ENCODE measurements around the gene TEX48. TPM values are rescaled to one million over a fixed set of nuclear protein-coding genes. Genes with fewer than 3 reads are reported as not detected.

TEX48 gene
- total RNA-seq, 1 donor from 2014 or later, result not detected

DNA sequence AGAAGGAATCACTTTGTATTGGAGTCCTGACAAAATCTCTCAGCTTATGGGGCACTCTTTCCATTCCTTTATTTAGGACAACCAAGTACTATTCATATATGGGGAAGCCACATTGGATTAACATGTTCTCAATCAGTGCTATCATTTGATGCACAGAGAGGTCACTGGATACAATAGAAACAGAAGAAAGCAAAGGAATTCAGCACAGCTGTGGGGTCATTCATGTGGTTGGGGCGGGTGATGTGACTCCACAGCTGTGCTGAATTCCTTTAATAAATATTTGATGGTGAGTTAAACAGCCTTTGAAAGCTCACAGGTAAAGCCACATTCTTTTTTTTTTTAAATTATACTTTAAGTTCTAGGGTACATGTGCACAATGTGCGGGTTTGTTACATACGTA, 854 bp upstream of the TEX48 start:
- H3K27me3 ChIP-seq, result no peaks in the 10 kb centered on the region
- intact Hi-C loops (cut with DNase I), result loop anchor here (2.0 to 5.0 kb wide), 2 partner anchors 330 to 839 kb away; no protein-coding TSS in a partner anchor
- H3K27ac ChIP-seq, result no peak overlapping the region
- H3K9me3 ChIP-seq, result no peaks in the 10 kb centered on the region
- H3K36me3 ChIP-seq, result no peaks in the 10 kb centered on the region
- H3K4me1 ChIP-seq, result no peaks in the 10 kb centered on the region
- TF ChIP-seq, protein P1, sequence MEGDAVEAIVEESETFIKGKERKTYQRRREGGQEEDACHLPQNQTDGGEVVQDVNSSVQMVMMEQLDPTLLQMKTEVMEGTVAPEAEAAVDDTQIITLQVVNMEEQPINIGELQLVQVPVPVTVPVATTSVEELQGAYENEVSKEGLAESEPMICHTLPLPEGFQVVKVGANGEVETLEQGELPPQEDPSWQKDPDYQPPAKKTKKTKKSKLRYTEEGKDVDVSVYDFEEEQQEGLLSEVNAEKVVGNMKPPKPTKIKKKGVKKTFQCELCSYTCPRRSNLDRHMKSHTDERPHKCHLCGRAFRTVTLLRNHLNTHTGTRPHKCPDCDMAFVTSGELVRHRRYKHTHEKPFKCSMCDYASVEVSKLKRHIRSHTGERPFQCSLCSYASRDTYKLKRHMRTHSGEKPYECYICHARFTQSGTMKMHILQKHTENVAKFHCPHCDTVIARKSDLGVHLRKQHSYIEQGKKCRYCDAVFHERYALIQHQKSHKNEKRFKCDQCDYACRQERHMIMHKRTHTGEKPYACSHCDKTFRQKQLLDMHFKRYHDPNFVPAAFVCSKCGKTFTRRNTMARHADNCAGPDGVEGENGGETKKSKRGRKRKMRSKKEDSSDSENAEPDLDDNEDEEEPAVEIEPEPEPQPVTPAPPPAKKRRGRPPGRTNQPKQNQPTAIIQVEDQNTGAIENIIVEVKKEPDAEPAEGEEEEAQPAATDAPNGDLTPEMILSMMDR (IDR thresholded peaks at IDR 0.05), result no peak
- no peak overlapping the region for H3K4me3 ChIP-seq
- no peak for DNase-seq (ENCODE audit: low spot score in 2 of 2)

DNA sequence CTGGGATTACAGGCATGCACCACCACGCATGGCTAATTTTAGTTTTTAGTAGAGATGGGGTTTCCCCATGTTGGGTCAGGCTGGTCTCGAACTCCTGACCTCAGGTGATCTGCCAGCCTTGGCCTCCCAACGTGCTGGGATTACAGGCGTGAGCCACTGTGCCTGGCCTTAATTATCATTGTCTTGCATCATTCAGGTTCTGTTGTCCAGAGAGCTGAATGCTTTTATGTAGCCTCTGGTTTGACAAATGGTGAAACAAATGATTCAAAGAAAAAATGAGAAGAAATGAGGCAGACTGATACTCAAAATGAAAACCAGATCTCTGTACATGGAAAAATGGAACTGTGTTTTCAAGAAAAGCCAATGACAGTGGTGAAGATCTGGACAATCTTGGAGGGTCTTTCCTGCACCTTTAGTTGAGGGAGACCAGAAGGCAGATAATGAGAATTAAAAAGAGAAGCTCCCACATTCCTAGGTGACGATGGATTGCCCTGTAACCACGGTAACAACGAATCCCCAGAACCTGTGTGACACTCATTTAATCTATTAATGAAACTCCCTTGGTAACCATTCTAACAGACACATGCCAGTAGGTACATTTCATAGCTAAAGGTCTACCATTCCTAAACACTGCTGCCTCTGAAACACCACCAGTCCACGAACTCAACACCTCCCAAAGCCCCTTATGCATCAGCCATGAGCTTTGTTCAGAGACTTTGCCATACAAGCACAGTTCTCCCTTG, 1.6 kb downstream of the TEX48 start:
- TF ChIP-seq, protein P1 (IDR thresholded peaks at IDR 0.05), result no peak
- intact Hi-C loops (cut with DNase I), result loop anchor here (5.0 kb wide), 1 partner anchor 842 kb away; no protein-coding TSS in a partner anchor
- H3K4me3 ChIP-seq, result no peak overlapping the region
- no peak overlapping the region for H3K27ac ChIP-seq
- no peaks in the 10 kb centered on the region for H3K27me3 ChIP-seq
- no peak for DNase-seq (ENCODE audit: low spot score in 2 of 2)
- H3K36me3 ChIP-seq, result no peaks in the 10 kb centered on the region
- H3K9me3 ChIP-seq, result no peaks in the 10 kb centered on the region
- peaks cover 0 to 4% of the 10 kb centered on the region in 2 donors for H3K4me1 ChIP-seq

DNA sequence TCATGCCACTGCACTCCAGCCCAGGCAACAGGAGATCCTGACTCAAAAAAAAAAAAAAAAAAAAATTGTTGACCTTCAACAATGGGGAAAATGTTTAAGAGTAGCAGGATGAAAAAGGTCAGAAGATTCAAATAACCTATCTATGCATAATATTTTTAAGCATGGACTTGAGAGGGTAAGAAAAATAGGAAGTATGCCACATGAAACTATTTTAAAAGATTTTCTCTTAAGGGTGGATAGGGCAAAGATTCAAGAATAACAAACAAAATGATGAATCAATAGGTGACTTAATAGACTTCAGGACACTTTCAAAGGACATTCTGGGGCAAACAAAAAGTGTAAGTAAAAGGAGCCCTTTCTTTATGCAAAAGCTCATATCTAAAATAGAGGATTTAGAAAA, 3.2 kb downstream of the TEX48 start:
- intact Hi-C loops (cut with DNase I), result no loop called here

DNA sequence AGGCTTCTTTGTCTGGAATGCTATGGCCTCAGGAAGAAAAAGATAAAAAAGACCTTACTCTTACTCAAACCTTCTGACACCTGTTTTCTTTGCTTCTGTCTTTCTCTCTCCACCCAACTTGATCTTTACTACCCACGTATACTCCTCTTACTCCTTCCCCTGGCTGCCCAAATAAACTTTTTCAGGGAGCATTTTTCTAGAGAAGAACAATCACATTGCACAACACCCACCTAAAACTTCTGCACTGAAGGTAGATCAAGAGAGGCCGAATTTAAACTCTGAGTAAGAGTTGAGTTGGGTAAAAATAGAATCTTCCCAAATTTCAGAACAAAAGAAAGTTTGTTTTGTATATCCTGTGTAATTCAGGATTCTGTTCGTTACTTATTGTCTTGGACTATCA, 3.9 kb downstream of the TEX48 start:
- Histone ChIP-seq H3K4me3 (no peak overlapping the region), H3K9me3 (no peaks in the 10 kb centered on the region), H3K36me3 (no peaks in the 10 kb centered on the region), H3K4me1 (peaks cover 0 to 4% of the 10 kb centered on the region in 2 donors), H3K27ac (no peak overlapping the region), H3K27me3 (no peaks in the 10 kb centered on the region)
- intact Hi-C loops (cut with DNase I), result no loop called here
- no peak for DNase-seq (ENCODE audit: low spot score in 2 of 2)
- TF ChIP-seq, protein P1 (IDR thresholded peaks at IDR 0.05), result no peak

More for the DNA sequence above, 3.2 kb downstream of the TEX48 start:
- TF ChIP-seq, protein P1 (IDR thresholded peaks at IDR 0.05), result no peak
- no peak for DNase-seq (ENCODE audit: low spot score in 2 of 2)
- Histone ChIP-seq H3K36me3 (no peaks in the 10 kb centered on the region), H3K27ac (no peak overlapping the region), H3K27me3 (no peaks in the 10 kb centered on the region), H3K9me3 (no peaks in the 10 kb centered on the region), H3K4me3 (no peak overlapping the region), H3K4me1 (peaks cover 0 to 4% of the 10 kb centered on the region in 2 donors)

DNA sequence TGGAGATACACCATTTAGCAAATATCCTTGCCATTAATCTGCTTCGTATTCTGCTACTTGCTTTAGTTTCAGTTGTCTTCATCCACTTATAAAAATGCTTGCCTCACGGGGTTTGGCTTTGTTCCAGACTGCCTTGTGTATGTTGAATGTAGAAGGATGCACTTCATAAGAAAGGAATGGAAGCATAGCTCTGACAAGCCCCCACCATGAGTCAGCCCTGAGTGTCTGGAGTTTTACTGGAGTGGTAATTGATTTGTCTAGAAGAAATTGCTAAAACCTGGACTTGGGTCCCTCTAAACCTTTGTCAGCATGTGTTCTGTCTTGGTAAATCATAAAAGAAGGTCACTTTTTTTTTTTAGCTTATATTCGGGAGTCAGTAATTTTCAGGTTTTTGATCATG, 4.6 kb downstream of the TEX48 start:
- no peak overlapping the region for H3K27ac ChIP-seq
- H3K4me3 ChIP-seq, result no peak overlapping the region
- no peaks in the 10 kb centered on the region for H3K36me3 ChIP-seq
- intact Hi-C loops (cut with DNase I), result no loop called here
- no peak for DNase-seq (ENCODE audit: low spot score in 2 of 2)
- peaks cover 0 to 4% of the 10 kb centered on the region in 2 donors for H3K4me1 ChIP-seq
- no peaks in the 10 kb centered on the region for H3K27me3 ChIP-seq
- TF ChIP-seq, protein P1 (IDR thresholded peaks at IDR 0.05), result no peak
- no peaks in the 10 kb centered on the region for H3K9me3 ChIP-seq
